Left ventricle myocardium superior (tissue), 1 donor: ENCODE data around the gene IP6K3. TPM values are rescaled to one million over a fixed set of nuclear protein-coding genes. Genes with fewer than 3 reads are reported as not detected.
A peak's percentile ranks its signal among the peaks of the same experiment; 100 is the strongest.

Source experiments
- ATAC-seq: fragments of 200-7000 bp; cut with Tn5 transposase; one replicate; pipeline ENCODE4 v1.9.1; 2020; ENCODE audit warnings: mild to moderate bottlenecking, moderate library complexity
- DNase-seq: peaks from one replicate; pipeline ENCODE4 v3.0.0-alpha.2; 2020
- intact Hi-C: fragments of 100-400 bp; cut with micrococcal nuclease; formaldehyde crosslinking; loops from one replicate; pipeline ENCODE4 v1.11.0; 2022
- total RNA-seq: library from RNA; stranded (reverse); fragmentation: NEBNext Ultra II Directional; extraction: Animal tissue kit (Norgen Biotek cat#: 25700); gene quantifications from one replicate; pipeline ENCODE4 v1.2.1, GENCODE V29; 2021
- donor health status: DM: no; HTN: yes; CAD: no; lungs with severe emphysema.

The IP6K3 gene
- total RNA-seq, 1 donor from 2014 or later: 47.5 TPM

DNA sequence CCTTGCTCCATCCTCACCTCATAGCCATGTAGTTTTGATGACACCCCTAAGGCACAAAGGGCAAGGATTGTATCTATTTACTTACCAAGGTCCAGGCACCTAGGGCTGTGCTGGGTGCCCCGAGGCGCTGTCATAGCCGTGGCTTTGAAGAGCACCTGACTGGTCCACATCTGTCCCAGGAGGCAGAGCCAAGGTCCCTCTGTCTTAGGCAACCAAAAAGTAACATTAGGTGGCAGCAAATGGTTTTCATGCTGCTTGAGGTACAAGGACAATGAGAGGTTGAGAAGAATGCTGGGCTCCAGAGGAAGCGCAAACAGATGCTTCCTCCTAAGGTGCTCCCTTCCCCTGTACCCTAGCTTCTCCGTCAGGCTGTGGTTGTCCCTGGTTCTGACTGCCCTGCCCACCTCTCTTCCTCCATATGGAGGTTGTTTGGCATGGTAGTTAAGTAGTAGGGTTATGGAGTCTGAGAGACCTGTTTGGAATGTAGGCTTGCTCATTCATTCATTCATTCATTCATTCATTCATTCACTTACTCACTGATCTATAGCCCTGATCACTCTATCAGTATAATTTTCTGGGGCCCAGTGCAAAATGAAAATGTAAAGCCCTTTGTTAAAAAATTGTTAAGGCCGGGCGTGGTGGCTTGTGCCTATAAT lies 32.2 kb downstream of the IP6K3 start:
- ATAC-seq (no peak), DNase-seq (no peak)
- intact Hi-C loops: no loop called here

DNA sequence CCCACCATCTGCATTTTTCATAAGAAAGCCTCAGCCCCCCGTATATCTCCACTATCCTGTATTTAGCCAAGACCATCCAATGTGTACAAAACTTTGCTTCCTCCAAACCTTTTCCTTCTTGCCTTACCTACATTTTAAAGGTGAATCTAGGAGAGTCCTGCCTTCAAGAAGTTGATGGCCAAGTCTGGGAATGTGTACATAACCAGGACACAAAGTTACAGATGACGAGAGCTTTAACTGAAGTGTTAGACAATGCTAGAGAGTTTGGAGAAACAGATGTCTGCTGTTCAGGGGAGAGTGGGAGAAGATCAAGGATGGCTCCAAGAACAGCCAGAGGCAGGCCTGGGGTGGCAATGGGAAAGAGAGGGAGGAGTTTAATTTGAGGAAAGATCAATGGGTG lies 32.9 kb downstream of the IP6K3 start:
- intact Hi-C loops: no loop called here
- DNase-seq: no peak
- ATAC-seq: no peak

DNA sequence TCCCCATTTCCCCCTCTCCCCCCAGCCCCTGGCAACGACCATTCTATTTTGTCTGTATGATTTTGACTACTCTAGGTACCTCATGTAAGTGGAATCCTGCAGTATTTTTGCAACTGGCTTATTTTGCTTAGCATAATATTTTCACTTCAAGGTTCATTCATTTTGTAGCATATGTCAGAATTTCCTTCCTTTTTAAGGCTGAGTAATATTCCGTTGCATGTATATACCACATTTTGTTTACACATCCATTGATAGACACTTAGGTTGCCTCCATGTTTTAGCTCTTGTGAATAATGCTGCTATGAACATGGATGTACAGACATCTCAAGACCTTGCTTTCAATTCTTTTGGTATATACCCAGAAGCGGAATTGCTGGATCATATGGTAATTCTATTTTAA lies 33.8 kb downstream of the IP6K3 start:
- no peak for DNase-seq
- no peak for ATAC-seq
- intact Hi-C loops: no loop called here

DNA sequence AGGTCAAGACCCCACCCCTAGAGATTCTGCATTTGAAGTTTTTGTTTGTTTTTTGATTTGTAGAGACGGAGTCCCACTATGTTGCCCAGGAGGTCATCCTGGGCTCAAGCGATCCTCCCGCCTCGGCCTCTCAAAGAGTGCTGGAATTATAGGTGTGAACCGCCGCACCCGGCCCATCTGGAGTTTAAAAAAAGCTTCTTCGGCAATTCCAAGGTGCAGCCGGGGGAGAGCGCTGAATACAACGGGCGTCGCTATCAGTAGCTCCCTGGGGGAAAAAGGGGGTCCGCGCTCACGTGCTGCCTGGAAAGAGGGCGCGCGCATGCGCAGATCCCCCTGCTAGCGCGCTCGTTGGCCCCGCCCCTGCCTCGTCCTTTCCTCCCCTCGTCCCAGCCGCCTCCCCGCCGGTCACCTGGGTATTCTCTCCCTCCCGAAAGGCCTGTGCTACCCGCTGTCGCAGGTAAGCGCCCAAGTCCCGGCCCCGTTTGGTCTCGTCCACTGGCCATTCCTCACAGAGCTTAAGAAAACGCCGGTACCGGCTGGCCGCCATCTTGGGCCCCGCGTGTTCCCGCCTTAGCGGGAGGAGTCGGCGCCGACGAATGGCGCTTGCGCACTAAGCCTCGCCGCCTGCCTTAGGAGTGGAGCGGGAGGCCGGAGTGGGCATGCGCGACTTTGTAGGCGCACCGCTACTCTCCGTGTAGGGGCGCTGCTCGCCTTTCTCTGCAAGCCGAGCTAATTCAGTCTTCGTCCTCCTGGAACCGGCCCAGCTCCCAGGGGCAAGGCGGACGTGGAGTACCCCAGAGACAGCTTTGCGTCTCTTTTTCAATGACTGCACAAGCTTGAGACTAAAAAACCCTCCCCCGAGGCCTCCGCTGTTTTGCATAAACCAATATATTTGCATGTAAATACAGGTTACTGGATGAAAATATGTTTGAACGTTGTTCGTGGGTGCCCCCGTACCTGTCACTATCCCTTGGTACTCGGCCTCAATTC lies 35.3 kb downstream of the IP6K3 start, which contains the start of gene UQCC2:
UQCC2 (minus strand) TSS at position 561 of the 990 bp plus-strand sequence; CDS start at position 547, 14 bp downstream.
- peak; percentile 99 for DNase-seq
- intact Hi-C loops: no loop called here
- peak; percentile 96 for ATAC-seq

DNA sequence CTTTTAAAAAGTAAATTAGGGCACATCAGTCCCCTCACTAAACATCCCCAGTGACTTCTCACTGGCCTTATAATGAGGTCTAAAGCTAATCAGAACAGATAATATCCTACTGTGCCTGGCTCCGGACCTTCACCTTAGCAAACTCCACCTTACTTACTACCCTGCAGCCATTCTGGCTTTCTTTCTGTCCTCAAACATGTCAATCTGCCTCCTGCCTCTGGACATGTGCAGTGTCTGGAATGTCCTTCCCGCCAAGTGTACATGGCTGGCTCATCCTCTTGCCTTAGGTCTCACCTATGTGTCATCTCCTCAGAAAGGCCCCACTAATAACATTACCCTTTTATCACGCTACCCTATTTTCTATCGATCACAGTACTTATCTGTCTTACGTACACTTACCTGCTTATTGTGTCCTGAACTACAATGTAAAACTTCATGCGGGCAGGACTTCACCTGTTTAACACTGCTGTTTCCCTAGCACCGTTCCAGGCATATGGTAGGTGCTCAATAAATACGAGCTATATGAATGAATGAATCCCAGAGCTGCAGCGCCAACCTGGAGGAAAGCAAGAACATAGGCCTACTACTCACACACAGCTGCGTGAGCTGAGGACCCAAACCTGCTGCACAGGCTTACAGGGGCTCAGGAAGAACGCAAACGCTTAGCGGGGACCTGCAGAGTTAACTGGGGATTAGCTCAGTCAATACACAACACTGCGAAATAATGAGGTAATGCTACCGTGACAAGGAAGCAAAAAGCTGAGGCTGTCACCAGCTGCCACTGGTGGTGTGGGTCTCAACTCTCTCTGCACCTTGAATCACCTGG lies 36.2 kb downstream of the IP6K3 start:
- DNase-seq (no peak), ATAC-seq (no peak)
- intact Hi-C loops: no loop called here

DNA sequence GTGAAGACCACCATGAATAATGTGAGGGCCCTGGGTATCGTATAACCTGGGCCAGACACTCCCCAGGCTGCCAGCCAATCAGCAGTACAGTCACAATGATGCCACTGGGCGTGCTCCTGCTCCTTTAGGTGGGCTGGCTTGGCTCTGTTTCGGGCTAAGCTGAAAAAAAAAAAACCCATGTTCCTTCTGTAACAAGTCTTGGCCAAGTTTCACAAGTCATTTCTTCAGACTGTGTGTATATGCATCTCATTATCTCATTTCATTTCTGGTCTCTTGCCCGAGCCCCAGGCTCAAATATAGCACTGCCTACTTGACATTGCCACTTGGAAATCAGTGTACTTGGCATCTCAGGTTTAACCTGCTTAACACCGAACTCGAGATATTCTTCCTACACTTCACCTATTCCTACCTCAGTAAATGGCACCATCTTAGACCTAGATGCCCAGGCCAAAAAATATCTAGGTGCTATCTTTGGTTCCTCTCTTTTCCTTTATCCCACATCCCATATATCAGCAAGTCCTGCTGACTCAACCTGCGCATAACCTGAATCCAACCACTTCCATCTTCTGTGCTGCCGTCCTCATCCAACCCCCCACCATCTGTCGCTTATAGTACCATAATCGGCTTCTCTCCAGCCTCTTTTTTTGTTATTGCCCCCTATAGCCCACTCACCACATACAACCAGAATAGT lies 37.0 kb downstream of the IP6K3 start:
- ATAC-seq: peak; percentile 51
- intact Hi-C loops: no loop called here
- no peak for DNase-seq

DNA sequence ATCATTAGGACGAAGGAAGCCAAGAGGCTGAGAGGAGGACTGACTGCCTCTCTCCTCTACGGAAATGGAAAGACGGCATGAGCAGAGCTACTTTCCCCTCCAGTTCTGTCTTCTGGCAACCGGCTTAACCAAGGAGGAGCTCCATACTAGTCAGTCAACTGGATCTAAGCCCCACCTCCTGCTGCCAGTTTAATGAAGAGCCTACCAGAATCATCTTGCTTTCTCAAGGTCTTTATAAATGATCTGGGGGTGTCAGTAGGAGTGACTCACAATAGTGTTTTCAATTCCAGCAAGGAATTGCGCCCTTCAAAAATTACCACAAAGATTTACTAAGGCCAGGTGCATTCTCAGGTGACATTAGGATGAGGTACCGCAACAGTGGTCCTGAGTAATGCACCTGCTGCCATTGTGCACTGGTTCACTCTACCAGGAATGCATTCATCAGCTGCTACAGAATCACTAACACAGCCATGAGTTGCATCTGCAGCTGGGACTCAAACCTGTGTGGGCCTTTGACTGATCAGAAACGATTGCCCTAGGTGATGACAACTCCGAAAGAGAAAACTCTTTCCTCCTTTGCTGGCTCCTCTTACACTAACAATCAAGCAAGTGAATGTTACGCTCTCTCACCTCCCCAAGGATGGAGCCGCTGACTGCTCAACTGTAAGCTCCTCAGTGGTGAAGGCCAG lies 38.0 kb downstream of the IP6K3 start:
- DNase-seq: no peak
- ATAC-seq: no peak
- intact Hi-C loops: no loop called here

DNA sequence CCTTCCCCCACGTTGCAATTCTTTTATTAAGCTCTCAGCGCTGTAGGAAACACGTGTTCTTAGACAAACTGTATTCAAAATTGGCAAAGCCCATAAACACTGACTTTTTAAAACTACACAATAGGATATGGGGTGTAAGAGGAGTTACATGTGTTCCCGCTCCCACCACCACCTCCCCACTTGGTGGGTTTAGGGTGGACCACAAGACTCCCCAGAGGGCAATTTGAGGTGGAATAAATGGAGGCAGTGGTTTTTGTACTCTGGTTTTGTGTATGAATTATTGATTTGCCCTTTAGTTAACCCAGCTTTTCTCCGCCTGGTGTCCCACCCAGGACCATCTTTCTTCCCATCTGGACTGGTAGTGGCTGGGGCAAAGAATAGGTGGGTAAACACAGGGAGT lies 38.9 kb downstream of the IP6K3 start:
- ATAC-seq (no peak), DNase-seq (no peak)
- intact Hi-C loops: no loop called here

DNA sequence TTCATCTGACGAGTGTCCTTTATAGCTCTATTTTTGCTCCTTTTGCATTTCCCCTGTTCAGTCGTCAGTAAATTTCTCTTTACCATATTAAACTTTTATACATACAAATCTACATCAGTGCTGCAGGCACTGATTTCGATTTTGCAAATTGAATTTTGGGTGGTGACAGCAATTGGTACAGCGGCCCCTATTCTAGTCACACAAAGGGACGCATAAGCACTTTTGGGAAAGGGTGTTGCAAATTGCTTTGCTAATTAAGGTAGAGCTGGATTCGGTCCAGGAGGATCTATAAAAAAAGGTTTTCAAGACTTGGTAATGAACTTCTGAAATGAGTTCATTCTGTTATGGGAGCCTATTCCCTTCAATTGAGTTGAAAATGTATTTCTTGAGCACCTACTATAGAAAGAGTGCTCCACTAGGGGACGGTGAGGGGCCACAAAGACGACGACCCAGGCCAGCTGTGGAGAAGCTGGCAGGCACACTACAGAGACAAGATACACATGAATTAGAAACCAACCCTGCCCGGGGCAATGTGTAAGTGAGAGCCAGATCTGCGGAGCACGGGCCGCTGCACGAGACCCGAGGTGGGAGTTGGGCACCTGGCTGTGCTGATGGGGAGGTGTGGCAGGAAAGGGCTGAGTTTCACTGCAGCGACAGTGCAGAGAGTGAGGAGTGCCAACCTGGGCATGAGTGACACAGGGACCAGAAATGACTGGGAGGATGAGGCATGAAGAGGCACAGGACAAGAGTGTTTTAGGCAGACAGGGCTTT lies 40.6 kb downstream of the IP6K3 start:
- DNase-seq (no peak), ATAC-seq (no peak)
- intact Hi-C loops: no loop called here

DNA sequence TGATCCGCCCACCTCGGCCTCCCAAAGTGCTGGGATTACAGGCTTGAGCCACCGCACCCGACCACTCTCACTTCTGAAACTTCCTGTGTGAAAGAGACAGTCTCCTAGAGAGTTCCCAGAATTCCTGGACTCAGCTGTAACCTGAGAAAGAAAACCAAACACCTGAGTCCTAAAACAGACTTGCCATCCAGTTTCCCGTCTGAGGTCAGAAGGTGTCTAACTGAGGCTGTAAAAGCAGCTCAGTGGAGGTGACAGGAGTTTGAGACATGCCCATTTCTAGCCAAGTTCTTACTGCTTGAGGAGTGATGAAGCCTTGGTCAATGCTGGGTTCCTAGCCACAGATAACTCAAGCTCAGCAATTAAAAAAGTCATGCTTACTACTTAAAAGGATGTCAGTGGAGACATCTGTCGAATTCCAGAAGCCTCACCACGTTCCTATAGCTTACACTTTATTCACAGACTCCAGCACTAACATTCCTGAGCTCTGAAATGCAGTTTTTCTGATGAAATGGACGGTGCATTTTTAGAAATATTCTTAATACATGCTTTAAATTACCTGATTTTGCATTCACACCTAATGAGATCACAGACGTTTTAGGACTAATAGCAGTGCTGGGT lies 41.3 kb downstream of the IP6K3 start:
- intact Hi-C loops: no loop called here
- no peak for DNase-seq
- no peak for ATAC-seq

DNA sequence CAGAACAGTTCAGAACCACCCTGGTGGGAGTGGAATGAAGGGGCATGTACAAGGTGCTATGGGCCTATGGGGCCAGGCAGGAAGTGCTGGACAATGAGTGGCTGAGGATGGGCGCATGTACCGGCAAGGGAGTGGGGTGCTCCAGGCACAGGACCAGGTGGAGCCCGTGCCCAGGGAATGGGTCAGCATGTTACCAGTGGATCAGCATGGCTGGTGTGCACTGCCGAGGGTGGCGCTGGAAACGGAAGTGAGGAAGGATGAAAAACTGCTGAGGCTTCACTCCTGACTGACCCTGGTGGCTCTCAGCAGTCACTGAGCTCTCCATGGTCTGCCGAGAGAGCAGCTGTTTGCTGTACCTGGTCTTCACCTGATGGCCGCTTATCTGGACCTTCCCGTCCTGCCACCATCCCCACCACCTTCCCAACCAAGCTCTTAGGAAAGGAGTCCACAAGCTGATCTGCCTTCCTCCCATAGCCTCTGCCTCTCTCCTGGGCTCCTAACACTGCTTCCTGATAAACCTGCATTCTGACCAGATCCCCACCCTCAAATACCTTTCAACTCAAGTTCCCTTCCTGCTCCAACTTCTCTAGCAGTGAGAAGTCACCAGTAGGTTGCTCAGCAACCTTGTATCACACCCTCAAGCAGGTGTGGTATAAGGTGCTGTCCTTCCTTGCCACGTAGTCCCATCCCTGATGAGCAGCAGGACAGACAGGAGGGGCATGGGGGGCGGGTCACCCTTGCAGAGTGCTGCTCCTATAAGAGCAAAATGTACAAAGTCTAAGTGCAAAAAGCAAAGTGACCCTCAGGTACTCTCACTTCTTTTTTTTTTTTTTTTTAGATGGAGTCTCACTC lies 42.3 kb downstream of the IP6K3 start:
- DNase-seq (no peak), ATAC-seq (no peak)
- intact Hi-C loops: loop anchor here (5.0 kb wide), 1 partner anchor 117 kb away; no protein-coding TSS in a partner anchor

DNA sequence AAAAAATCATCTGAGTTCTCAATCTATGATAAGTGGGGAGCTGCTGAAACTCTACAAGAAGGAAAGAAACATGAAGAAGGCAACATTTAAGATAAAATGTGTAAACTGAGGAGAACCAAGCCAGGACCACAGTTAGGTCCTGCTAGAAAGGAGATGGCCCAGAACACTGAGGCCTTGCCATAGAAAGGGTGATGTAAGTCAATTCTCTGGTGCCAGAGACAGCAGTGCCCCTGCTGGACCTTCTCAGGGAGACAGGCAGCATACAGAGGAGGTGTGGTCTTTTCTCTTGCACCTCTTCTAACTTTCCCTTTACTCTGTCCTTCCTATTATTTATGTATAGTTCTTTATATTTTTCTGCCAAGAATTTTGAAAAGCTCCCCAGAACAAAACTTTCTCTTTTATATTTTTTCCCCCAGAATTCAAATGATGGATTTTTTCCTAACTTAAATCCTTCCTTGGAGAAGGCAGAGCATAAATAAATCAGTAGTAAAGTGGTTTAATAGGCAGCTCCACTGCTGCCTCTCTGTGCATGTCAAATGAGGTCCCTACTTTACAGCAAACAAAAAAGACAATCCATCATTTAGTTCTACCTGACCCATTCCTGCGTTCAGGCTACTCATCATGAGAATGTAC lies 44.2 kb downstream of the IP6K3 start:
- peak; percentile 64 for ATAC-seq
- intact Hi-C loops: loop anchor here (5.0 kb wide), 1 partner anchor 115 kb away; no protein-coding TSS in a partner anchor

DNA sequence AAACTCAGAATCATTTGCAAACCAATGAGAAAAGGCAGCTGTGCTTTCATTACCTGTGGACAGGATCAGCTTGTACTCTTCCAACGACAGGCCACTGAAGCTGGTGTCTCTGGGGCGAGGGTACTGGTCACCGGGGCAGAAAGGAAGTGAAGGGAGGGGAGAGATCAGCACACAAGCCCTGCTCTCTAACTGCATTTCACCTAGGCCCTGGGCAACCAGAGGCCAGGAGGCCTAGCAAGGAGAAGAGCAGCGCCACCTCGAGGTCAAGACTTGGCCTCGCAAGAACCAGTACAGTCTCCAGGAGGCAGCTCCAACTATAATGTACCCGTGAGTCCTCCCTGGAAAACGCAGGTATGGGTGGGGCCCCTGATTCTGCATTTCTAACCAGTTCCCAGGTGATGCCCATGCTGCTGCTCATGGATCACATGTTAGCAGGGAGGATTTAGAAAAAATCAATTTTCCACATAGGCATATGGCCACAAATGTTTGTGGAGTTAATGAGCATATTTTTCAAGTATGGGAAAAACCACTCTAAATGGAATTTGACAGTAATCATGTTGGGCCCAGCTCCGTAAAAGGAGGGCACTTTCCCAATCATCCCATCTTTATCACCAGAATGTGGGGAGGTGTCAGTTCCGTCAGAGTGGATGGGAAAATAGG lies 46.2 kb downstream of the IP6K3 start:
- ATAC-seq (peak; percentile 26), DNase-seq (peak; percentile 74)
- intact Hi-C loops: loop anchor here (5.0 kb wide), 1 partner anchor 113 kb away; no protein-coding TSS in a partner anchor

More for the DNA sequence above, 44.2 kb downstream of the IP6K3 start:
- DNase-seq: no peak

DNA sequence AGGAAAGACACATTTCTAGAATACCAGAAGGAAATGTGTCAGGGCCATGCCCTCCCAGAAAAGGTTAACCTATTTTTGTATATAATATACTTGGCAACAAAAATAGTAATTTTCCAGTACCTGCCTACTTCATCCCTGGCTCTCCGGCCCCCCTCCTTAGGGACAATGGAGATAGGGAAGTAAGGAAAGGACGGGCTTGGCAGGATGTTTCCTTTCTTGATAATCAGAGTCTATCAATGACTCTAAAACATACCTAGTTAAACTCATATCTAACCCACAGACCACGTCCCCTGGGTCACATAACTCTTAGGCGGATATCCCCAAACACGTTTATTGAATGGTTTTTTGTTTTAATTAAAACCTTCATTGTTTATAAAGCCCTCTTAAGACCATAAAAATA lies 47.0 kb downstream of the IP6K3 start:
- intact Hi-C loops: loop anchor here (5.0 kb wide), 1 partner anchor 112 kb away; no protein-coding TSS in a partner anchor
- no peak for ATAC-seq
- no peak for DNase-seq

DNA sequence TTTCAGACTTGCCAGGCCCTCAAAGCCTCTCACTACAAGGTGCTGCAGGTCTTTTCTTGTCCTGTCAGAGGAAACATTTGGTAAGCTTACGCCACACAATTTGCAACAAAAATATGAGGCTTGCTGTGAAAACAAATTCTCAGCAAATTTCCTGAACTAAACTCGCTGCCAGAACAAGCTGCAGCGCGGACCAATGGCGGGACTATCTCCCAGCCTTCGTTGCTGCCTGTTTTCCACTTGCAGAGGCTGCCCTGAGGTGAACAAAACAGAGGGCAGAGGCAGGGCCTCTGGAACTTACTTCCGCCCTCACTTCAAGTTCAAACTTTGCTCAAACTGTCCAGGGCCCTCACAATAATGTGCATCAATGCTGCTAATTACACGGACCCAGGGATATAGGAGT lies 47.6 kb downstream of the IP6K3 start:
- intact Hi-C loops: no loop called here
- DNase-seq (no peak), ATAC-seq (no peak)
